Measurements from ENCODE around the gene CARHSP1. TPM values are rescaled to one million over a fixed set of nuclear protein-coding genes. Genes with fewer than 3 reads are reported as not detected.

CARHSP1 gene
- total RNA-seq, 1 experiment from 2014 or later = 79.7 TPM

- RAD21 ChIA-PET (ENCODE audit: low non-redundant PET in 1 of 2, low total read pairs in 2 of 2, uncharacterized antibody in 2 of 2, unreplicated experiment in 2 of 2) = no interaction called here
- intact Hi-C loops (cut with micrococcal nuclease) = loop anchor here (10.0 kb wide), 1 partner anchor 133 kb away; no protein-coding TSS in a partner anchor
- TF ChIP-seq RAD21 (IDR thresholded peaks at IDR 0.05; ENCODE audit: low read depth) (no peak), SRF (IDR thresholded peaks at IDR 0.05; ENCODE audit: low read depth) (no peak), FOSL1 (IDR thresholded peaks at IDR 0.05; ENCODE audit: low read depth) (no peak)
- no peak overlapping the region for H3K4me2 ChIP-seq (ENCODE audit: low read length)
- no peak overlapping the region for H3K9ac ChIP-seq (ENCODE audit: low read length)
- H3K9me3 ChIP-seq (ENCODE audit: control insufficient read depth in 1 of 2, insufficient read depth in 1 of 2, low read depth in 1 of 2, low read length in 2 of 2) = no peaks in the 10 kb centered on the region
- peaks cover 6% of the 10 kb centered on the region; the same call in 1 of the 2 replicates for H3K79me2 ChIP-seq (ENCODE audit: insufficient read depth, low read length)
- H3K27me3 ChIP-seq (ENCODE audit: insufficient read depth, low read length) = no peaks in the 10 kb centered on the region
- no peaks in the 10 kb centered on the region for H3K4me1 ChIP-seq (ENCODE audit: control insufficient read depth in 1 of 2, insufficient read depth in 2 of 2, low read length in 2 of 2)
- peaks cover 72 to 74% of the 10 kb centered on the region in 2 experiments for H3K36me3 ChIP-seq (ENCODE audit: control insufficient read depth in 1 of 2, insufficient read depth in 2 of 2, low read length in 2 of 2)
- DNase-seq (ENCODE audit: low read depth, low spot score) (no peak), ATAC-seq (no peak)
- CTCF ChIA-PET = interaction anchor here (0.6 to 1.3 kb wide), 3 partner anchors 18 to 260 kb away, joined by 4 to 5 read pairs (median 4); no protein-coding TSS in a partner anchor
- BruUV-seq (replicated peaks) = no TSS peak
- no peak overlapping the region for H3K4me3 ChIP-seq (replicated peaks in 1 of 2; ENCODE audit: low read depth in 1 of 2, low read length in 2 of 2)
- POLR2A ChIA-PET = no interaction called here
- H4K20me1 ChIP-seq (ENCODE audit: insufficient read depth) = peaks cover 8% of the 10 kb centered on the region; the same call in 1 of the 2 replicates
- no peaks in the 10 kb centered on the region for H3K9me2 ChIP-seq (ENCODE audit: insufficient read depth)
- H2AFZ ChIP-seq (ENCODE audit: low read depth, low read length, poor library complexity, severe bottlenecking) = no peak overlapping the region
- H3K27ac ChIP-seq (ENCODE audit: low read depth, low read length) = no peak overlapping the region
Measured at GRCh38 chr16:8901320-8901861, 32.6 kb upstream of the CARHSP1 start.

GRCh38 chr16:8900343-8900742, 31.5 kb upstream of the CARHSP1 start:
- Histone ChIP-seq H3K79me2 (ENCODE audit: insufficient read depth, low read length) (peaks cover 6% of the 10 kb centered on the region; the same call in 1 of the 2 replicates), H3K9me2 (ENCODE audit: insufficient read depth) (no peaks in the 10 kb centered on the region), H3K27me3 (ENCODE audit: insufficient read depth, low read length) (no peaks in the 10 kb centered on the region), H3K4me1 (ENCODE audit: control insufficient read depth in 1 of 2, insufficient read depth in 2 of 2, low read length in 2 of 2) (no peaks in the 10 kb centered on the region), H3K9me3 (ENCODE audit: control insufficient read depth in 1 of 2, insufficient read depth in 1 of 2, low read depth in 1 of 2, low read length in 2 of 2) (no peaks in the 10 kb centered on the region), H3K4me3 (replicated peaks in 1 of 2; ENCODE audit: low read depth in 1 of 2, low read length in 2 of 2) (no peak overlapping the region), H2AFZ (ENCODE audit: low read depth, low read length, poor library complexity, severe bottlenecking) (no peak overlapping the region), H3K36me3 (ENCODE audit: control insufficient read depth in 1 of 2, insufficient read depth in 2 of 2, low read length in 2 of 2) (peaks cover 71% of the 10 kb centered on the region in 2 experiments), H3K4me2 (ENCODE audit: low read length) (no peak overlapping the region), H4K20me1 (ENCODE audit: insufficient read depth) (peaks cover 8% of the 10 kb centered on the region; the same call in 1 of the 2 replicates), H3K27ac (ENCODE audit: low read depth, low read length) (no peak overlapping the region), H3K9ac (ENCODE audit: low read length) (no peak overlapping the region)
- no peak for ATAC-seq
- CTCF ChIA-PET = interaction anchor here (1.3 to 2.0 kb wide), 2 partner anchors 9 to 17 kb away, joined by 4 to 6 read pairs; no protein-coding TSS in a partner anchor
- POLR2A ChIA-PET = no interaction called here
- RAD21 ChIA-PET (ENCODE audit: low non-redundant PET in 1 of 2, low total read pairs in 2 of 2, uncharacterized antibody in 2 of 2, unreplicated experiment in 2 of 2) = no interaction called here
- TSS peak; percentile 16 for BruUV-seq (replicated peaks)
- TF ChIP-seq ZBTB33 (IDR thresholded peaks at IDR 0.05; ENCODE audit: extremely low read depth, insufficient replicate concordance, low read length) = no peak
- no peak for TF ChIP-seq POLR2A (IDR thresholded peaks at IDR 0.05; ENCODE audit: borderline replicate concordance, extremely low read depth, insufficient read depth, insufficient read length)
- TF ChIP-seq FOSL1 (IDR thresholded peaks at IDR 0.05; ENCODE audit: low read depth) = no peak
- no peak for TF ChIP-seq EZH2 (IDR thresholded peaks at IDR 0.05)
- TF ChIP-seq ZFX (IDR thresholded peaks at IDR 0.05) = no peak
- no peak for TF ChIP-seq ELF1 (IDR thresholded peaks at IDR 0.05; ENCODE audit: borderline replicate concordance, low read depth)
- TF ChIP-seq MAX (IDR thresholded peaks at IDR 0.05) = no peak
- intact Hi-C loops (cut with micrococcal nuclease) = loop anchor here (10.0 kb wide), 1 partner anchor 134 kb away; no protein-coding TSS in a partner anchor
- no peak for DNase-seq (ENCODE audit: low read depth, low spot score)
